ENCODE data around the gene MARVELD2. TPM values are rescaled to one million over a fixed set of nuclear protein-coding genes. Genes with fewer than 3 reads are reported as not detected.

MARVELD2 gene
- total RNA-seq, 4 donors from 2014 or later = 12.4 to 24.5 (median 18.2) TPM

- peak within 1 kb of the TSS; percentile 71 to 82 (median 75) for H3K4me3 ChIP-seq
- intact Hi-C loops (cut with DNase I) = no loop called here
- peaks cover 0 to 62% (median 0%) of the 10 kb centered on the region in 4 donors for H3K27me3 ChIP-seq
- H3K9me3 ChIP-seq = no peaks in the 10 kb centered on the region
- 3% methylated on average over 7 of the region's 56 CpGs; no CpG with 5 or more reads in 1 of the 2 donors for WGBS, 2 donors
- H3K36me3 ChIP-seq = no peaks in the 10 kb centered on the region
- peak within 1 kb of the TSS; percentile 79 to 89 (median 87) for H3K27ac ChIP-seq
- no peak for DNase-seq
- H3K4me1 ChIP-seq = peaks cover 8 to 55% (median 14%) of the 10 kb centered on the region in 3 donors
- TF ChIP-seq CTCF (IDR thresholded peaks at IDR 0.05) (peak in 1 of 6 experiments; percentile 24), POLR2A (IDR thresholded peaks at IDR 0.05) (peak in 2 of 4 donors; percentile 59 to 69)
Measured at GRCh38 chr5:69492391-69492922, 77.5 kb downstream of the MARVELD2 start, which contains the start of gene OCLN. TSS of gene OCLN (plus strand) at chr5:69492790. CDS start at chr5:69504245, 11,455 bp downstream.

DNA sequence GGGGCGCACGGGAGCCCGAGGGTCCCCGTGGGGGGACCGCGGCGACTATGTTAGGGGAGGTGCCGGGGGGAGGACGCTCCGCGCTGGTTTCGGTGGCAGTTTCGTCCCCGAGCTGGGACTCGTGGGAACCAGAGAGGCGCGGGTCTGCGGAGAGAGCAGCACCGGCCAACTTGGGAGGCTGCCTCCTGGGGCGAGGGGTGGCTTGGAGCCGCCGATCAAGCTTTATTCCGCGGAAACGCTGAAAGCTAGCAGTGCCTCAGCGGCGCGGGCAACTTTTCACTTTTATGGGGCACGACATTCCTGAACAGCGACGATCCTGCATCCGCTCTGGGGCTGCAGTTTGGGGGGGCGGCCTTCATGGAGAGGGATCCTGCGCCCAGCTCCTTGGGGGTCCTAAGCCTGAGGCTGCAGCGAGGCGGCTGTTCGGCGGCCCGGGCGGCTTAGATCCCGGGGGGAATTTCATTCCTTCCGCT is 78.0 kb downstream of the MARVELD2 start:
- no peaks in the 10 kb centered on the region for H3K36me3 ChIP-seq
- DNase-seq = no peak
- H3K4me1 ChIP-seq = peaks cover 8 to 55% (median 14%) of the 10 kb centered on the region in 3 donors
- TF ChIP-seq CTCF (IDR thresholded peaks at IDR 0.05) (no peak), POLR2A (IDR thresholded peaks at IDR 0.05) (no peak)
- H3K27ac ChIP-seq = peak overlapping the region; percentile 79 to 89 (median 87)
- intact Hi-C loops (cut with DNase I) = no loop called here
- peak overlapping the region; percentile 71 to 82 (median 75) for H3K4me3 ChIP-seq
- H3K9me3 ChIP-seq = no peaks in the 10 kb centered on the region
- peaks cover 0 to 62% (median 0%) of the 10 kb centered on the region in 4 donors for H3K27me3 ChIP-seq
- 6% methylated on average over 11 of the region's 42 CpGs; no CpG with 5 or more reads in 1 of the 2 donors for WGBS, 2 donors

- 4 to 8% methylated on average over 5 to 12 of the region's 62 CpGs for WGBS, 2 donors
- DNase-seq = no peak
- intact Hi-C loops (cut with DNase I) = no loop called here
- peaks cover 0 to 68% (median 0%) of the 10 kb centered on the region in 4 donors for H3K27me3 ChIP-seq
- H3K4me3 ChIP-seq = peak overlapping the region; percentile 71 to 82 (median 75)
- TF ChIP-seq CTCF (IDR thresholded peaks at IDR 0.05) (no peak), POLR2A (IDR thresholded peaks at IDR 0.05) (no peak)
- H3K4me1 ChIP-seq = peaks cover 8 to 54% (median 14%) of the 10 kb centered on the region in 3 donors
- H3K36me3 ChIP-seq = no peaks in the 10 kb centered on the region
- peak overlapping the region; percentile 79 to 89 (median 87) for H3K27ac ChIP-seq
- H3K9me3 ChIP-seq = no peaks in the 10 kb centered on the region
Measured at GRCh38 chr5:69493396-69494133, 78.6 kb downstream of the MARVELD2 start.

Small RNAs within 50 kb of the gene (small RNA-seq; reads per million reads assigned to genes)
- gene RN7SL616P (0 reads per million in 4 donors), gene RPS27P14 (0 reads per million in 4 donors)

Other genes starting within 250 kb of the MARVELD2 start
- 10 to 100 TPM; 26.7 to 96.0 (median 57.1) TPM for gene CCNB1, start 248.0 kb upstream of the MARVELD2 start, total RNA-seq
- gene CENPH, start 225.5 kb upstream of the MARVELD2 start, total RNA-seq = 10 to 100 TPM in 1 of 4 donors, 1 to 10 TPM in 3; 4.8 to 10.4 (median 9.0) TPM
- gene CDK7, start 180.2 kb upstream of the MARVELD2 start, total RNA-seq = 10 to 100 TPM; 21.8 to 40.7 (median 32.2) TPM
- 1 to 10 TPM; 4.4 to 6.5 (median 5.3) TPM for gene CCDC125, start 82.3 kb upstream of the MARVELD2 start, total RNA-seq
- gene AK6, start 45.6 kb upstream of the MARVELD2 start, total RNA-seq = 10 to 100 TPM; 10.7 to 23.0 (median 13.8) TPM
- 10 to 100 TPM; 25.4 to 42.2 (median 37.7) TPM for gene TAF9, start 45.6 kb upstream of the MARVELD2 start, total RNA-seq
- gene RAD17, start 45.3 kb upstream of the MARVELD2 start, total RNA-seq = 10 to 100 TPM in 3 of 4 donors, 1 to 10 TPM in 1; 4.9 to 18.3 (median 10.9) TPM
- 10 to 100 TPM; 12.0 to 56.2 (median 31.8) TPM for gene OCLN, start 77.7 kb downstream of the MARVELD2 start, total RNA-seq
- gene GTF2H2C, start 145.1 kb downstream of the MARVELD2 start, total RNA-seq = 10 to 100 TPM; 10.0 to 17.0 (median 11.4) TPM

Measured in esophagus squamous epithelium (tissue), 5 donors.